ENCODE results near the gene ZNF407. TPM values are rescaled to one million over a fixed set of nuclear protein-coding genes. Genes with fewer than 3 reads are reported as not detected.

The ZNF407 gene
- total RNA-seq, 1 experiment from 2014 or later, result 18.1 TPM

GRCh38 chr18:74840492-74841167, 243.0 kb downstream of the ZNF407 start:
- H3K9me3 ChIP-seq (ENCODE audit: low read length), result no peaks in the 10 kb centered on the region
- no peak overlapping the region for H3K27ac ChIP-seq (ENCODE audit: low read length)
- no peaks in the 10 kb centered on the region for H3K79me2 ChIP-seq (ENCODE audit: low read length)
- H4K20me1 ChIP-seq (ENCODE audit: insufficient read depth, low read depth, low read length), result no peaks in the 10 kb centered on the region
- H2AFZ ChIP-seq (ENCODE audit: low read length), result no peak overlapping the region
- no peak overlapping the region for H3K9ac ChIP-seq (ENCODE audit: low read length)
- no peak overlapping the region for H3K4me3 ChIP-seq (ENCODE audit: low read length)
- no peak overlapping the region for H3K4me2 ChIP-seq (ENCODE audit: low read depth, low read length, poor library complexity, severe bottlenecking)
- no peaks in the 10 kb centered on the region for H3K9me2 ChIP-seq (replicated peaks; ENCODE audit: insufficient read depth, low read length)
- DNase-seq, result no peak
- no peaks in the 10 kb centered on the region for H3K27me3 ChIP-seq (ENCODE audit: low read length)
- no peaks in the 10 kb centered on the region for H3K36me3 ChIP-seq (ENCODE audit: insufficient read depth, low read length)
- H3K4me1 ChIP-seq (ENCODE audit: low read length), result no peaks in the 10 kb centered on the region

GRCh38 chr18:74841248-74841647, 243.6 kb downstream of the ZNF407 start:
- Histone ChIP-seq H3K79me2 (ENCODE audit: low read length) (no peaks in the 10 kb centered on the region), H3K9me3 (ENCODE audit: low read length) (no peaks in the 10 kb centered on the region), H3K4me1 (ENCODE audit: low read length) (no peaks in the 10 kb centered on the region), H3K27ac (ENCODE audit: low read length) (no peak overlapping the region), H3K27me3 (ENCODE audit: low read length) (no peaks in the 10 kb centered on the region), H2AFZ (ENCODE audit: low read length) (no peak overlapping the region), H3K4me2 (ENCODE audit: low read depth, low read length, poor library complexity, severe bottlenecking) (no peak overlapping the region), H4K20me1 (ENCODE audit: insufficient read depth, low read depth, low read length) (no peaks in the 10 kb centered on the region), H3K9ac (ENCODE audit: low read length) (no peak overlapping the region), H3K4me3 (ENCODE audit: low read length) (no peak overlapping the region), H3K36me3 (ENCODE audit: insufficient read depth, low read length) (no peaks in the 10 kb centered on the region), H3K9me2 (replicated peaks; ENCODE audit: insufficient read depth, low read length) (no peaks in the 10 kb centered on the region)
- no peak for DNase-seq

- Histone ChIP-seq H3K4me1 (ENCODE audit: low read length) (peaks cover 8% of the 10 kb centered on the region), H3K9me2 (replicated peaks; ENCODE audit: insufficient read depth, low read length) (no peaks in the 10 kb centered on the region), H2AFZ (ENCODE audit: low read length) (no peak overlapping the region), H3K9ac (ENCODE audit: low read length) (no peak overlapping the region), H3K4me2 (ENCODE audit: low read depth, low read length, poor library complexity, severe bottlenecking) (no peak overlapping the region), H3K4me3 (ENCODE audit: low read length) (no peak overlapping the region), H3K27me3 (ENCODE audit: low read length) (no peaks in the 10 kb centered on the region), H3K9me3 (ENCODE audit: low read length) (no peaks in the 10 kb centered on the region), H3K27ac (ENCODE audit: low read length) (no peak overlapping the region), H3K36me3 (ENCODE audit: insufficient read depth, low read length) (no peaks in the 10 kb centered on the region), H4K20me1 (ENCODE audit: insufficient read depth, low read depth, low read length) (no peaks in the 10 kb centered on the region), H3K79me2 (ENCODE audit: low read length) (no peaks in the 10 kb centered on the region)
- DNase-seq, result no peak
These were observed 251.6 kb downstream of the ZNF407 start for GRCh38 chr18:74849301-74849700.

GRCh38 chr18:74856434-74856833, 258.8 kb downstream of the ZNF407 start:
- no peaks in the 10 kb centered on the region for H3K79me2 ChIP-seq (ENCODE audit: low read length)
- H3K9me2 ChIP-seq (replicated peaks; ENCODE audit: insufficient read depth, low read length), result no peaks in the 10 kb centered on the region
- H3K4me1 ChIP-seq (ENCODE audit: low read length), result peaks cover 8% of the 10 kb centered on the region
- H3K4me3 ChIP-seq (ENCODE audit: low read length), result no peak overlapping the region
- H3K9me3 ChIP-seq (ENCODE audit: low read length), result no peaks in the 10 kb centered on the region
- no peak overlapping the region for H3K9ac ChIP-seq (ENCODE audit: low read length)
- no peak overlapping the region for H3K4me2 ChIP-seq (ENCODE audit: low read depth, low read length, poor library complexity, severe bottlenecking)
- H3K36me3 ChIP-seq (ENCODE audit: insufficient read depth, low read length), result no peaks in the 10 kb centered on the region
- no peak for DNase-seq
- no peak overlapping the region for H3K27ac ChIP-seq (ENCODE audit: low read length)
- H4K20me1 ChIP-seq (ENCODE audit: insufficient read depth, low read depth, low read length), result no peaks in the 10 kb centered on the region
- no peak overlapping the region for H2AFZ ChIP-seq (ENCODE audit: low read length)
- no peaks in the 10 kb centered on the region for H3K27me3 ChIP-seq (ENCODE audit: low read length)

GRCh38 chr18:74856928-74857327, 259.3 kb downstream of the ZNF407 start:
- no peaks in the 10 kb centered on the region for H4K20me1 ChIP-seq (ENCODE audit: insufficient read depth, low read depth, low read length)
- H3K9me2 ChIP-seq (replicated peaks; ENCODE audit: insufficient read depth, low read length), result no peaks in the 10 kb centered on the region
- no peak for DNase-seq
- no peaks in the 10 kb centered on the region for H3K9me3 ChIP-seq (ENCODE audit: low read length)
- H3K27me3 ChIP-seq (ENCODE audit: low read length), result no peaks in the 10 kb centered on the region
- no peaks in the 10 kb centered on the region for H3K79me2 ChIP-seq (ENCODE audit: low read length)
- H3K4me2 ChIP-seq (ENCODE audit: low read depth, low read length, poor library complexity, severe bottlenecking), result no peak overlapping the region
- H3K4me3 ChIP-seq (ENCODE audit: low read length), result no peak overlapping the region
- H3K9ac ChIP-seq (ENCODE audit: low read length), result no peak overlapping the region
- H2AFZ ChIP-seq (ENCODE audit: low read length), result no peak overlapping the region
- H3K36me3 ChIP-seq (ENCODE audit: insufficient read depth, low read length), result no peaks in the 10 kb centered on the region
- no peak overlapping the region for H3K27ac ChIP-seq (ENCODE audit: low read length)
- H3K4me1 ChIP-seq (ENCODE audit: low read length), result peaks cover 8% of the 10 kb centered on the region

GRCh38 chr18:74857901-74858300, 260.2 kb downstream of the ZNF407 start:
- no peak overlapping the region for H3K4me3 ChIP-seq (ENCODE audit: low read length)
- H3K4me1 ChIP-seq (ENCODE audit: low read length), result peaks cover 2% of the 10 kb centered on the region
- no peak overlapping the region for H3K27ac ChIP-seq (ENCODE audit: low read length)
- no peaks in the 10 kb centered on the region for H3K9me2 ChIP-seq (replicated peaks; ENCODE audit: insufficient read depth, low read length)
- no peak overlapping the region for H2AFZ ChIP-seq (ENCODE audit: low read length)
- no peaks in the 10 kb centered on the region for H4K20me1 ChIP-seq (ENCODE audit: insufficient read depth, low read depth, low read length)
- H3K9ac ChIP-seq (ENCODE audit: low read length), result no peak overlapping the region
- DNase-seq, result no peak
- no peaks in the 10 kb centered on the region for H3K79me2 ChIP-seq (ENCODE audit: low read length)
- no peak overlapping the region for H3K4me2 ChIP-seq (ENCODE audit: low read depth, low read length, poor library complexity, severe bottlenecking)
- no peaks in the 10 kb centered on the region for H3K36me3 ChIP-seq (ENCODE audit: insufficient read depth, low read length)
- no peaks in the 10 kb centered on the region for H3K9me3 ChIP-seq (ENCODE audit: low read length)
- H3K27me3 ChIP-seq (ENCODE audit: low read length), result no peaks in the 10 kb centered on the region

- Histone ChIP-seq H4K20me1 (ENCODE audit: insufficient read depth, low read depth, low read length) (no peaks in the 10 kb centered on the region), H3K27ac (ENCODE audit: low read length) (no peak overlapping the region), H3K9ac (ENCODE audit: low read length) (no peak overlapping the region), H3K4me3 (ENCODE audit: low read length) (no peak overlapping the region), H3K9me2 (replicated peaks; ENCODE audit: insufficient read depth, low read length) (no peaks in the 10 kb centered on the region), H3K9me3 (ENCODE audit: low read length) (no peaks in the 10 kb centered on the region), H3K79me2 (ENCODE audit: low read length) (no peaks in the 10 kb centered on the region), H2AFZ (ENCODE audit: low read length) (no peak overlapping the region), H3K4me1 (ENCODE audit: low read length) (no peaks in the 10 kb centered on the region), H3K36me3 (ENCODE audit: insufficient read depth, low read length) (no peaks in the 10 kb centered on the region), H3K27me3 (ENCODE audit: low read length) (no peaks in the 10 kb centered on the region), H3K4me2 (ENCODE audit: low read depth, low read length, poor library complexity, severe bottlenecking) (no peak overlapping the region)
- DNase-seq, result no peak
These were observed 263.5 kb downstream of the ZNF407 start for GRCh38 chr18:74861154-74861553.

GRCh38 chr18:74862094-74862493, 264.4 kb downstream of the ZNF407 start:
- Histone ChIP-seq H3K27ac (ENCODE audit: low read length) (no peak overlapping the region), H3K9ac (ENCODE audit: low read length) (no peak overlapping the region), H2AFZ (ENCODE audit: low read length) (no peak overlapping the region), H3K36me3 (ENCODE audit: insufficient read depth, low read length) (no peaks in the 10 kb centered on the region), H3K9me2 (replicated peaks; ENCODE audit: insufficient read depth, low read length) (no peaks in the 10 kb centered on the region), H3K9me3 (ENCODE audit: low read length) (no peaks in the 10 kb centered on the region), H3K4me2 (ENCODE audit: low read depth, low read length, poor library complexity, severe bottlenecking) (no peak overlapping the region), H3K4me1 (ENCODE audit: low read length) (no peaks in the 10 kb centered on the region), H4K20me1 (ENCODE audit: insufficient read depth, low read depth, low read length) (no peaks in the 10 kb centered on the region), H3K4me3 (ENCODE audit: low read length) (no peak overlapping the region), H3K79me2 (ENCODE audit: low read length) (no peaks in the 10 kb centered on the region), H3K27me3 (ENCODE audit: low read length) (no peaks in the 10 kb centered on the region)
- DNase-seq, result no peak

Data from Karpas-422 (cell line).